K562 (cell line): ENCODE data around the gene PTH2. TPM values are rescaled to one million over a fixed set of nuclear protein-coding genes. Genes with fewer than 3 reads are reported as not detected.
A peak's percentile ranks its signal among the peaks of the same experiment; 100 is the strongest.

Experiments
- CBX5 ChIP-seq: IDR thresholded peaks from 2 replicates; pipeline ENCODE4 v1.6.1; 2014; ENCODE audit warnings: low read depth, borderline replicate concordance
- CHD4 ChIP-seq: fragments of 200-600 bp; sonication (generic); IDR thresholded peaks from 3 replicates; pipeline ENCODE4 v1.6.1; 2012; ENCODE audit warnings: low read depth, mild to moderate bottlenecking, mixed read lengths, low read length, inconsistent platforms; ENCODE audit not compliant: insufficient read depth, insufficient replicate concordance, poor library complexity, severe bottlenecking
- DNMT1 ChIP-seq: fragments of 450-650 bp; IDR thresholded peaks from 2 replicates; pipeline ENCODE4 v1.6.1; 2016; ENCODE audit warnings: antibody characterized with exemption, mild to moderate bottlenecking
- ETV6 ChIP-seq, 3 experiments: fragments of 150-350 bp in 1 of 3; sonication (generic) in 1 of 3; formaldehyde crosslinking in 1 of 3; IDR thresholded peaks; 2 replicates each; pipeline versions ENCODE4 v1.6.1 to v1.8.0; 2014 to 2022; ENCODE audit warnings: borderline replicate concordance in 2 of 3, low read depth in 2 of 3, antibody characterized with exemption in 1 of 3, low read length in 1 of 3, mild to moderate bottlenecking in 1 of 3, missing genetic modification reagents in 1 of 3
- FOSL1 ChIP-seq: fragments of 200-800 bp; sonication (Bioruptor generic); conservative IDR thresholded peaks from 2 replicates; pipeline ENCODE4 v1.6.1; 2016; ENCODE audit warnings: missing genetic modification characterization, missing compliant biosample characterization
- GTF2E2 ChIP-seq: fragments of 200-800 bp; sonication (Bioruptor generic); IDR thresholded peaks from 2 replicates; pipeline ENCODE4 v1.6.1; 2016; ENCODE audit warnings: missing genetic modification characterization, missing compliant biosample characterization
- HDAC3 ChIP-seq: fragments of 450-650 bp; IDR thresholded peaks from 2 replicates; pipeline ENCODE4 v1.6.1; 2018; ENCODE audit warnings: borderline replicate concordance, mild to moderate bottlenecking, moderate library complexity; ENCODE audit not compliant: partially characterized antibody
- ILF3 ChIP-seq: fragments of 450-650 bp; IDR thresholded peaks from 2 replicates; pipeline ENCODE4 v1.6.1; 2018; ENCODE audit warnings: antibody characterized with exemption, mild to moderate bottlenecking, moderate library complexity, borderline replicate concordance
- KDM1A ChIP-seq, 2 experiments: fragments of 450-650 bp; IDR thresholded peaks; 2 replicates each; pipeline ENCODE4 v1.6.1; 2016; ENCODE audit warnings: mild to moderate bottlenecking in 2 of 2
- MCM2 ChIP-seq: fragments of 450-650 bp; IDR thresholded peaks from 2 replicates; pipeline ENCODE4 v1.6.1; 2017; ENCODE audit warnings: low read depth, mild to moderate bottlenecking
- PRMT5 ChIP-seq: sonication (generic); formaldehyde crosslinking; IDR thresholded peaks from 2 replicates; pipeline ENCODE4 v1.5.0; 2020; ENCODE audit warnings: missing genetic modification reagents
- PYGO2 ChIP-seq: fragments of 450-650 bp; IDR thresholded peaks from 2 replicates; pipeline ENCODE4 v1.6.1; 2016; ENCODE audit warnings: mild to moderate bottlenecking, missing genetic modification characterization, moderate library complexity, missing compliant biosample characterization
- SMAD2 ChIP-seq: fragments of 150-350 bp; IDR thresholded peaks from 2 replicates; pipeline ENCODE4 v1.6.1; 2014; ENCODE audit warnings: low read depth, mild to moderate bottlenecking, low read length
- THRAP3 ChIP-seq: fragments of 450-650 bp; IDR thresholded peaks from 2 replicates; pipeline ENCODE4 v1.6.1; 2016; ENCODE audit warnings: mild to moderate bottlenecking, inconsistent platforms, borderline replicate concordance
- ZFP30 ChIP-seq: fragments of 250-450 bp; sonication (Bioruptor Pico); IDR thresholded peaks from 2 replicates; pipeline ENCODE4 v1.8.0; 2022; ENCODE audit warnings: moderate library complexity, mild to moderate bottlenecking, inconsistent platforms, borderline replicate concordance
- ZNF12 ChIP-seq: sonication (generic); formaldehyde crosslinking; IDR thresholded peaks from 2 replicates; pipeline ENCODE4 v1.4.0; 2020; ENCODE audit warnings: mild to moderate bottlenecking, missing genetic modification reagents
- ZNF354B ChIP-seq: fragments of 250-450 bp; sonication (Bioruptor Pico); IDR thresholded peaks from 2 replicates; pipeline ENCODE4 v1.4.0; 2020
- ZNF507 ChIP-seq: conservative IDR thresholded peaks from 2 replicates; pipeline ENCODE4 v1.6.1; 2017; ENCODE audit warnings: missing genetic modification characterization, missing compliant biosample characterization
- ZNF586 ChIP-seq: fragments of 450-650 bp; formaldehyde crosslinking; conservative IDR thresholded peaks from 2 replicates; pipeline ENCODE4 v1.4.0; 2020; ENCODE audit warnings: mild to moderate bottlenecking, moderate library complexity
- polyA plus RNA-seq, 8 experiments: library from polyadenylated mRNA; depleted of rRNA in 4 of 8; stranded (reverse) in 5 of 8; unstranded in 3 of 8; fragments of >200 nt; fragmentation: Nextera tagmentation in 2 of 8; fragmentation: Illumina TruSeq in 1 of 8; extraction: Ambion mirVana in 2 of 8; extraction: Trizol in 1 of 8; gene quantifications; 2 replicates each; pipeline versions ENCODE4 v1.2.1 to v1.2.3, GENCODE V29; 2011 to 2014; ENCODE audit warnings: inconsistent platforms in 1 of 8, missing spikeins in 1 of 8
- total RNA-seq, 7 experiments: library from RNA; depleted of rRNA in 6 of 7; stranded (reverse); fragments of >200 nt in 6 of 7; fragmentation: Illumina TruSeq in 2 of 7; extraction: Trizol in 2 of 7; gene quantifications; 2 replicates each; pipeline versions ENCODE4 v1.2.1 to v1.2.3, GENCODE V29; 2011 to 2021; ENCODE audit warnings: low replicate concordance in 1 of 7
- TF ChIP-seq, protein P1 (sequence below), 2 experiments: fragments of 450-650 bp; conservative IDR thresholded peaks; 2 replicates each; pipeline ENCODE4 v1.6.1; 2017; ENCODE audit warnings: mild to moderate bottlenecking in 2 of 2, moderate library complexity in 2 of 2
- TF ChIP-seq, protein P2 (sequence below): fragments of 450-650 bp; formaldehyde crosslinking; IDR thresholded peaks from 2 replicates; pipeline ENCODE4 v1.4.0; 2020; ENCODE audit warnings: mild to moderate bottlenecking, mixed read lengths
- TF ChIP-seq, protein P3 (sequence below): fragments of 450-650 bp; IDR thresholded peaks from one replicate; pipeline ENCODE4 v1.6.1; 2018; ENCODE audit warnings: mild to moderate bottlenecking, moderate library complexity; ENCODE audit not compliant: partially characterized antibody

PTH2 gene
- total and polyA plus RNA-seq, 9 of the 15 experiments (the other 6 are each of a cell fraction or from before 2014, with no cell fraction given): 1.3 TPM; not detected in 8

DNA sequence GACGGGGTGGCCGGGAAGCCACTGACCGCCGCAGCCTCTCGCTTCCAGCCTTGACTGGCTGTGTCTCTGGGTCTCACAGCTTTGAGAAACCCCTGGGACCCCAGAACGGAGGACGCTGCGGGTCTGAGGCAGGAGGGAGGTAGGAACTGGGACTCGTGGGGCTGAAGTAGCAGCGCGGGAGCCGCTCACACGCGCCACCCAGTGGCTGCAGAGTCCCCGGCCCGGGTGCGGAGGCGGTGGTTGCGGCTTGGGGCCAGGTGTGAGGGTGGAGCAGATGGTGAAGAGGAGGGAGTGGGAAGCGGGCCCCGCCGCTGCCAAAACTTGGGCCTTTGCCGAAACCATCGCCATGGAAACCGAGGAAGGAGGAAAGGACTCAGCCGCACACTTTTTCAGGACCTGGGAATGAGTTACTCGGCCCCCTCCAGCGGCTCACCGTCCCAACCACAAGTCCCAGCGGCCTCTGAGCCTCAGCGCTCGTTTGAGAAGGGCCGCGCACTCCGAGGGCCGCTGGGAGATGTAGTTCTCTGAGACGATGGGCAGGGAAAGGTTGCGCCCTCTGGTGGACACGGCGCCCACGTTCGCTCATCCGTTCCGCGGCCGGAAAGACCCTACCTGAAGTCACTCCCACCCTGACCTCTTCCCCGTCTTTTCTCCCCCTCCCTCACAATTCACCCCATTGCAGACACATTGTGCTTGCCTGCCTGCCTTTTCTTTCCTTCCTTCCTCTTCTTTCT, 20.3 kb upstream of the PTH2 start (continued):
- TF ChIP-seq, protein P1, sequence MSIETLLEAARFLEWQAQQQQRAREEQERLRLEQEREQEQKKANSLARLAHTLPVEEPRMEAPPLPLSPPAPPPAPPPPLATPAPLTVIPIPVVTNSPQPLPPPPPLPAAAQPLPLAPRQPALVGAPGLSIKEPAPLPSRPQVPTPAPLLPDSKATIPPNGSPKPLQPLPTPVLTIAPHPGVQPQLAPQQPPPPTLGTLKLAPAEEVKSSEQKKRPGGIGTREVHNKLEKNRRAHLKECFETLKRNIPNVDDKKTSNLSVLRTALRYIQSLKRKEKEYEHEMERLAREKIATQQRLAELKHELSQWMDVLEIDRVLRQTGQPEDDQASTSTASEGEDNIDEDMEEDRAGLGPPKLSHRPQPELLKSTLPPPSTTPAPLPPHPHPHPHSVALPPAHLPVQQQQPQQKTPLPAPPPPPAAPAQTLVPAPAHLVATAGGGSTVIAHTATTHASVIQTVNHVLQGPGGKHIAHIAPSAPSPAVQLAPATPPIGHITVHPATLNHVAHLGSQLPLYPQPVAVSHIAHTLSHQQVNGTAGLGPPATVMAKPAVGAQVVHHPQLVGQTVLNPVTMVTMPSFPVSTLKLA (conservative IDR thresholded peaks at IDR 0.05): peak; percentile 78 to 80
- TF ChIP-seq, protein P2, sequence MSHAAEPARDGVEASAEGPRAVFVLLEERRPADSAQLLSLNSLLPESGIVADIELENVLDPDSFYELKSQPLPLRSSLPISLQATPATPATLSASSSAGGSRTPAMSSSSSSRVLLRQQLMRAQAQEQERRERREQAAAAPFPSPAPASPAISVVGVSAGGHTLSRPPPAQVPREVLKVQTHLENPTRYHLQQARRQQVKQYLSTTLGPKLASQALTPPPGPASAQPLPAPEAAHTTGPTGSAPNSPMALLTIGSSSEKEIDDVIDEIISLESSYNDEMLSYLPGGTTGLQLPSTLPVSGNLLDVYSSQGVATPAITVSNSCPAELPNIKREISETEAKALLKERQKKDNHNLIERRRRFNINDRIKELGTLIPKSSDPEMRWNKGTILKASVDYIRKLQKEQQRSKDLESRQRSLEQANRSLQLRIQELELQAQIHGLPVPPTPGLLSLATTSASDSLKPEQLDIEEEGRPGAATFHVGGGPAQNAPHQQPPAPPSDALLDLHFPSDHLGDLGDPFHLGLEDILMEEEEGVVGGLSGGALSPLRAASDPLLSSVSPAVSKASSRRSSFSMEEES (CRISPR knock-in tag): no peak
- TF ChIP-seq ZFP30 (CRISPR knock-in tag): no peak
- no peak for TF ChIP-seq CBX5
- TF ChIP-seq ZNF507 (tag): no peak
- no peak for TF ChIP-seq ZNF586 (CRISPR knock-in tag)
- no peak for TF ChIP-seq SMAD2
- TF ChIP-seq ZNF12 (CRISPR knock-in tag): peak; percentile 38; the same call in 1 of the 2 replicates
- TF ChIP-seq GTF2E2 (tag): no peak
- no peak for TF ChIP-seq THRAP3
- TF ChIP-seq CHD4: no peak
- TF ChIP-seq ETV6 (IDR thresholded peaks at IDR 0.05; ENCODE audit: borderline replicate concordance in 1 of 2, low read depth in 2 of 2, low read length in 1 of 2): 0 out of 4 replicates have a peak, but pooled peaks of 1 of the 2 experiments have one; percentile 25
- no peak for TF ChIP-seq ETV6 (CRISPR knock-in tag; IDR thresholded peaks at IDR 0.05; ENCODE audit: borderline replicate concordance)
- TF ChIP-seq FOSL1: no peak
- no peak for TF ChIP-seq DNMT1
- TF ChIP-seq PRMT5: no peak
- TF ChIP-seq ZNF354B (CRISPR knock-in tag): no peak
- TF ChIP-seq KDM1A (IDR thresholded peaks at IDR 0.05): no peak
- TF ChIP-seq, protein P3, sequence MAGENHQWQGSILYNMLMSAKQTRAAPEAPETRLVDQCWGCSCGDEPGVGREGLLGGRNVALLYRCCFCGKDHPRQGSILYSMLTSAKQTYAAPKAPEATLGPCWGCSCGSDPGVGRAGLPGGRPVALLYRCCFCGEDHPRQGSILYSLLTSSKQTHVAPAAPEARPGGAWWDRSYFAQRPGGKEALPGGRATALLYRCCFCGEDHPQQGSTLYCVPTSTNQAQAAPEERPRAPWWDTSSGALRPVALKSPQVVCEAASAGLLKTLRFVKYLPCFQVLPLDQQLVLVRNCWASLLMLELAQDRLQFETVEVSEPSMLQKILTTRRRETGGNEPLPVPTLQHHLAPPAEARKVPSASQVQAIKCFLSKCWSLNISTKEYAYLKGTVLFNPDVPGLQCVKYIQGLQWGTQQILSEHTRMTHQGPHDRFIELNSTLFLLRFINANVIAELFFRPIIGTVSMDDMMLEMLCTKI: no peak
- TF ChIP-seq HDAC3: no peak
- no peak for TF ChIP-seq ILF3
- TF ChIP-seq MCM2: no peak
- no peak for TF ChIP-seq PYGO2 (tag)
